HepG2 (cell line): ENCODE measurements around the gene NHSL1. TPM values are rescaled to one million over a fixed set of nuclear protein-coding genes. Genes with fewer than 3 reads are reported as not detected.

Experiments used
- ATF7-NPFF ChIP-seq: sonication (generic); formaldehyde crosslinking; IDR thresholded peaks from 2 replicates; pipeline ENCODE4 v1.8.1; 2023; ENCODE audit warnings: mild to moderate bottlenecking, low read depth, missing genetic modification reagents, moderate library complexity
- CBX5 ChIP-seq: sonication (generic); formaldehyde crosslinking; IDR thresholded peaks from 2 replicates; pipeline ENCODE4 v1.4.0; 2020; ENCODE audit warnings: missing genetic modification reagents, borderline replicate concordance
- ISL2 ChIP-seq: sonication (generic); formaldehyde crosslinking; IDR thresholded peaks from 2 replicates; pipeline ENCODE4 v1.5.0; 2020; ENCODE audit warnings: missing genetic modification reagents
- KMT2A ChIP-seq: sonication (generic); formaldehyde crosslinking; IDR thresholded peaks from 2 replicates; pipeline ENCODE4 v1.4.0; 2020; ENCODE audit warnings: missing genetic modification reagents
- MATR3 ChIP-seq: sonication (generic); formaldehyde crosslinking; IDR thresholded peaks from 2 replicates; pipeline ENCODE4 v1.4.0; 2020; ENCODE audit warnings: missing genetic modification reagents
- NONO ChIP-seq, 2 experiments: fragments of 450-650 bp in 1 of 2; sonication (generic) in 1 of 2; formaldehyde crosslinking in 1 of 2; IDR thresholded peaks in 1 of 2; conservative IDR thresholded peaks in 1 of 2; 2 replicates each; pipeline versions ENCODE4 v1.6.1 to v1.8.0; 2017 to 2022; ENCODE audit warnings: mild to moderate bottlenecking in 1 of 2, missing genetic modification reagents in 1 of 2, moderate library complexity in 1 of 2
- PCBP1 ChIP-seq: fragments of 200-400 bp; formaldehyde crosslinking; IDR thresholded peaks from 2 replicates; pipeline ENCODE4 v1.6.1; 2017; ENCODE audit warnings: mild to moderate bottlenecking, low read depth, low read length, borderline replicate concordance
- RCOR2 ChIP-seq: IDR thresholded peaks from 2 replicates; pipeline ENCODE4 v1.6.1; 2016; ENCODE audit warnings: missing biosample characterization, missing genetic modification reagents
- SALL1 ChIP-seq: sonication (generic); formaldehyde crosslinking; IDR thresholded peaks from 2 replicates; pipeline ENCODE4 v1.8.0; 2022; ENCODE audit warnings: mild to moderate bottlenecking, missing genetic modification reagents
- ZC3H13 ChIP-seq: sonication (generic); formaldehyde crosslinking; IDR thresholded peaks from 2 replicates; pipeline ENCODE4 v1.8.1; 2023; ENCODE audit warnings: mild to moderate bottlenecking, missing genetic modification reagents, moderate library complexity
- ZNF121 ChIP-seq: sonication (generic); formaldehyde crosslinking; IDR thresholded peaks from 2 replicates; pipeline ENCODE4 v1.5.0; 2020; ENCODE audit warnings: mild to moderate bottlenecking, missing genetic modification reagents
- ZNF234 ChIP-seq: sonication (generic); formaldehyde crosslinking; conservative IDR thresholded peaks from 2 replicates; pipeline ENCODE4 v1.5.1; 2020; ENCODE audit warnings: mild to moderate bottlenecking, missing genetic modification reagents
- ZNF253 ChIP-seq: sonication (generic); formaldehyde crosslinking; IDR thresholded peaks from 2 replicates; pipeline ENCODE4 v1.8.0; 2022; ENCODE audit warnings: mild to moderate bottlenecking, missing genetic modification reagents, borderline replicate concordance
- ZNF274 ChIP-seq: sonication (generic); formaldehyde crosslinking; IDR thresholded peaks from 2 replicates; pipeline ENCODE4 v1.5.1; 2020; ENCODE audit warnings: mild to moderate bottlenecking, missing genetic modification reagents
- ZNF382 ChIP-seq: sonication (generic); formaldehyde crosslinking; IDR thresholded peaks from 2 replicates; pipeline ENCODE4 v1.5.0; 2020; ENCODE audit warnings: missing genetic modification reagents, mild to moderate bottlenecking, borderline replicate concordance
- polyA plus RNA-seq, 8 experiments: library from polyadenylated mRNA; depleted of rRNA in 3 of 8; stranded (reverse) in 7 of 8; unstranded in 1 of 8; fragments of >200 nt; fragmentation: Illumina TruSeq in 4 of 8; extraction: Trizol in 4 of 8; gene quantifications; 2 replicates each; pipeline versions ENCODE4 v1.2.1 to v1.2.3, GENCODE V29; 2011 to 2016; ENCODE audit warnings: low read depth in 4 of 8, missing spikeins in 1 of 8, mixed read lengths in 1 of 8; ENCODE audit not compliant: insufficient read depth in 1 of 8
- total RNA-seq, 5 experiments: library from RNA; depleted of rRNA; stranded (reverse); fragments of >200 nt; fragmentation: Illumina TruSeq; extraction: Trizol; gene quantifications; 2 replicates each; pipeline ENCODE4 v1.2.3, GENCODE V29; 2016; ENCODE audit warnings: low read depth in 1 of 5
- TF ChIP-seq, protein P1 (sequence below): sonication (generic); formaldehyde crosslinking; IDR thresholded peaks from 2 replicates; pipeline ENCODE4 v1.5.0; 2020; ENCODE audit warnings: mild to moderate bottlenecking, missing genetic modification reagents, borderline replicate concordance
- TF ChIP-seq, protein P2 (sequence below): sonication (generic); formaldehyde crosslinking; IDR thresholded peaks from 2 replicates; pipeline ENCODE4 v1.8.0; 2022; ENCODE audit warnings: missing genetic modification reagents, mild to moderate bottlenecking, borderline replicate concordance
- TF ChIP-seq, protein P3 (sequence below): IDR thresholded peaks from 2 replicates; pipeline ENCODE4 v1.4.0; 2020; ENCODE audit warnings: mild to moderate bottlenecking, missing genetic modification reagents
- TF ChIP-seq, protein P4 (sequence below): sonication (generic); formaldehyde crosslinking; IDR thresholded peaks from 2 replicates; pipeline ENCODE4 v1.4.0; 2020; ENCODE audit warnings: missing genetic modification reagents
- TF ChIP-seq, protein P5 (sequence below): IDR thresholded peaks from 2 replicates; pipeline ENCODE4 v1.6.1; 2016; ENCODE audit warnings: low read depth, borderline replicate concordance

Gene NHSL1
- total and polyA plus RNA-seq, 2 of the 13 experiments (the other 11 are each of a cell fraction or from before 2014, with no cell fraction given) = 24.9 to 53.6 TPM

DNA sequence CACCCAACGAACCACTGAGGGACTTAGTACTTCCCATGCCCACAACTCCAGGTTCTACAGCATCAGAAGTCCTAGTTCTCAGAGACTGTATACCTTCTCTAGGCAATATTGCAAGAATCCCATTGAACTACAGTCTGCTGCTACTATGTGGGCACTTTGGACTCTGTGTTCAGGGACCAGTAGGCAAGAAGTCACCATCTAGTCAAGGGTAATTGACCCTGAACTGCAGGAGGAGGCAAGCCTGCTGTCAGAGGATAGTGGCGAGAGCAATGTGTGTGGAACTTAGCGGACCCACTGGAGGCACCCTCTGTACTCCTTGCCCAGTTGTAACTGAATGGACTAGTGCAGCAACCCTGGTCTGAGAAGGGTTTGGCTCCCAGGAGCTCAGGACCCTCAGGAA, 79.5 kb downstream of the NHSL1 start (continued):
- TF ChIP-seq, protein P1, sequence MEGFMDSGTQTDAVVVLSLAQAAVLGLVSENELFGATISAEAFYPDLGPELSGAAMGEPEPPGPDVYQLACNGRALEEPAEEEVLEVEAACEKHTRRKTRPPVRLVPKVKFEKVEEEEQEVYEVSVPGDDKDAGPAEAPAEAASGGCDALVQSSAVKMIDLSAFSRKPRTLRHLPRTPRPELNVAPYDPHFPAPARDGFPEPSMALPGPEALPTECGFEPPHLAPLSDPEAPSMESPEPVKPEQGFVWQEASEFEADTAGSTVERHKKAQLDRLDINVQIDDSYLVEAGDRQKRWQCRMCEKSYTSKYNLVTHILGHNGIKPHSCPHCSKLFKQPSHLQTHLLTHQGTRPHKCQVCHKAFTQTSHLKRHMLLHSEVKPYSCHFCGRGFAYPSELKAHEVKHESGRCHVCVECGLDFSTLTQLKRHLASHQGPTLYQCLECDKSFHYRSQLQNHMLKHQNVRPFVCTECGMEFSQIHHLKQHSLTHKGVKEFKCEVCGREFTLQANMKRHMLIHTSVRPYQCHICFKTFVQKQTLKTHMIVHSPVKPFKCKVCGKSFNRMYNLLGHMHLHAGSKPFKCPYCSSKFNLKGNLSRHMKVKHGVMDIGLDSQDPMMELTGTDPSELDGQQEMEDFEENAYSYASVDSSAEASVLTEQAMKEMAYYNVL (CRISPR knock-in tag) = no peak
- TF ChIP-seq PCBP1 (no peak), MATR3 (CRISPR knock-in tag) (no peak), SALL1 (peak; percentile 62), NONO (IDR thresholded peaks at IDR 0.05) (no peak), NONO (CRISPR knock-in tag; conservative IDR thresholded peaks at IDR 0.05) (peak; percentile 65), ZNF121 (CRISPR knock-in tag) (no peak), CBX5 (CRISPR knock-in tag) (no peak), KMT2A (CRISPR knock-in tag) (no peak), ZNF382 (no peak), ISL2 (CRISPR knock-in tag) (no peak), ATF7-NPFF (no peak), RCOR2 (CRISPR knock-in tag) (no peak), ZC3H13 (CRISPR knock-in tag) (peak; percentile 92), ZNF234 (CRISPR knock-in tag) (no peak), ZNF253 (CRISPR knock-in tag) (0 out of 2 replicates have a peak, but pooled peaks have one; percentile 27), ZNF274 (CRISPR knock-in tag) (no peak)
- TF ChIP-seq, protein P2, sequence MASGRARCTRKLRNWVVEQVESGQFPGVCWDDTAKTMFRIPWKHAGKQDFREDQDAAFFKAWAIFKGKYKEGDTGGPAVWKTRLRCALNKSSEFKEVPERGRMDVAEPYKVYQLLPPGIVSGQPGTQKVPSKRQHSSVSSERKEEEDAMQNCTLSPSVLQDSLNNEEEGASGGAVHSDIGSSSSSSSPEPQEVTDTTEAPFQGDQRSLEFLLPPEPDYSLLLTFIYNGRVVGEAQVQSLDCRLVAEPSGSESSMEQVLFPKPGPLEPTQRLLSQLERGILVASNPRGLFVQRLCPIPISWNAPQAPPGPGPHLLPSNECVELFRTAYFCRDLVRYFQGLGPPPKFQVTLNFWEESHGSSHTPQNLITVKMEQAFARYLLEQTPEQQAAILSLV (CRISPR knock-in tag) = 0 out of 2 replicates have a peak, but pooled peaks have one; percentile 28
- TF ChIP-seq, protein P3, sequence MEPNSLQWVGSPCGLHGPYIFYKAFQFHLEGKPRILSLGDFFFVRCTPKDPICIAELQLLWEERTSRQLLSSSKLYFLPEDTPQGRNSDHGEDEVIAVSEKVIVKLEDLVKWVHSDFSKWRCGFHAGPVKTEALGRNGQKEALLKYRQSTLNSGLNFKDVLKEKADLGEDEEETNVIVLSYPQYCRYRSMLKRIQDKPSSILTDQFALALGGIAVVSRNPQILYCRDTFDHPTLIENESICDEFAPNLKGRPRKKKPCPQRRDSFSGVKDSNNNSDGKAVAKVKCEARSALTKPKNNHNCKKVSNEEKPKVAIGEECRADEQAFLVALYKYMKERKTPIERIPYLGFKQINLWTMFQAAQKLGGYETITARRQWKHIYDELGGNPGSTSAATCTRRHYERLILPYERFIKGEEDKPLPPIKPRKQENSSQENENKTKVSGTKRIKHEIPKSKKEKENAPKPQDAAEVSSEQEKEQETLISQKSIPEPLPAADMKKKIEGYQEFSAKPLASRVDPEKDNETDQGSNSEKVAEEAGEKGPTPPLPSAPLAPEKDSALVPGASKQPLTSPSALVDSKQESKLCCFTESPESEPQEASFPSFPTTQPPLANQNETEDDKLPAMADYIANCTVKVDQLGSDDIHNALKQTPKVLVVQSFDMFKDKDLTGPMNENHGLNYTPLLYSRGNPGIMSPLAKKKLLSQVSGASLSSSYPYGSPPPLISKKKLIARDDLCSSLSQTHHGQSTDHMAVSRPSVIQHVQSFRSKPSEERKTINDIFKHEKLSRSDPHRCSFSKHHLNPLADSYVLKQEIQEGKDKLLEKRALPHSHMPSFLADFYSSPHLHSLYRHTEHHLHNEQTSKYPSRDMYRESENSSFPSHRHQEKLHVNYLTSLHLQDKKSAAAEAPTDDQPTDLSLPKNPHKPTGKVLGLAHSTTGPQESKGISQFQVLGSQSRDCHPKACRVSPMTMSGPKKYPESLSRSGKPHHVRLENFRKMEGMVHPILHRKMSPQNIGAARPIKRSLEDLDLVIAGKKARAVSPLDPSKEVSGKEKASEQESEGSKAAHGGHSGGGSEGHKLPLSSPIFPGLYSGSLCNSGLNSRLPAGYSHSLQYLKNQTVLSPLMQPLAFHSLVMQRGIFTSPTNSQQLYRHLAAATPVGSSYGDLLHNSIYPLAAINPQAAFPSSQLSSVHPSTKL (CRISPR knock-in tag) = 0 out of 2 replicates have a peak, but pooled peaks have one; percentile 32
- TF ChIP-seq, protein P4, sequence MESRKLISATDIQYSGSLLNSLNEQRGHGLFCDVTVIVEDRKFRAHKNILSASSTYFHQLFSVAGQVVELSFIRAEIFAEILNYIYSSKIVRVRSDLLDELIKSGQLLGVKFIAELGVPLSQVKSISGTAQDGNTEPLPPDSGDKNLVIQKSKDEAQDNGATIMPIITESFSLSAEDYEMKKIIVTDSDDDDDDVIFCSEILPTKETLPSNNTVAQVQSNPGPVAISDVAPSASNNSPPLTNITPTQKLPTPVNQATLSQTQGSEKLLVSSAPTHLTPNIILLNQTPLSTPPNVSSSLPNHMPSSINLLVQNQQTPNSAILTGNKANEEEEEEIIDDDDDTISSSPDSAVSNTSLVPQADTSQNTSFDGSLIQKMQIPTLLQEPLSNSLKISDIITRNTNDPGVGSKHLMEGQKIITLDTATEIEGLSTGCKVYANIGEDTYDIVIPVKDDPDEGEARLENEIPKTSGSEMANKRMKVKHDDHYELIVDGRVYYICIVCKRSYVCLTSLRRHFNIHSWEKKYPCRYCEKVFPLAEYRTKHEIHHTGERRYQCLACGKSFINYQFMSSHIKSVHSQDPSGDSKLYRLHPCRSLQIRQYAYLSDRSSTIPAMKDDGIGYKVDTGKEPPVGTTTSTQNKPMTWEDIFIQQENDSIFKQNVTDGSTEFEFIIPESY (CRISPR knock-in tag) = peak; percentile 94
- TF ChIP-seq, protein P5, sequence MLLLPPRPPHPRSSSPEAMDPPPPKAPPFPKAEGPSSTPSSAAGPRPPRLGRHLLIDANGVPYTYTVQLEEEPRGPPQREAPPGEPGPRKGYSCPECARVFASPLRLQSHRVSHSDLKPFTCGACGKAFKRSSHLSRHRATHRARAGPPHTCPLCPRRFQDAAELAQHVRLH (CRISPR knock-in tag) = no peak
